HG03060 (cell line): Measurements from ENCODE around the gene RHOB.
"Not testable (repeated sequence)": the region's sequence is repeated elsewhere in the genome, so short reads cannot be mapped to it uniquely, and the experiment has no call there.

Experiments
- ATAC-seq: cut with Tn5 transposase; IDR thresholded peaks from one replicate; pipeline ENCODE4 v1.9.1; 2021; ENCODE audit warnings: low read depth, moderate number of reproducible peaks; ENCODE audit not compliant: unreplicated experiment

RHOB gene

GRCh38 chr2:20446917-20447436, at the start of gene RHOB:
RHOB (plus strand) TSS chr2:20447074; CDS start chr2:20447466, 392 bp downstream.
- ATAC-seq, result peak; percentile 92

- no peak for ATAC-seq
These were observed 48.9 kb upstream of the RHOB start for GRCh38 chr2:20397811-20398447.

DNA sequence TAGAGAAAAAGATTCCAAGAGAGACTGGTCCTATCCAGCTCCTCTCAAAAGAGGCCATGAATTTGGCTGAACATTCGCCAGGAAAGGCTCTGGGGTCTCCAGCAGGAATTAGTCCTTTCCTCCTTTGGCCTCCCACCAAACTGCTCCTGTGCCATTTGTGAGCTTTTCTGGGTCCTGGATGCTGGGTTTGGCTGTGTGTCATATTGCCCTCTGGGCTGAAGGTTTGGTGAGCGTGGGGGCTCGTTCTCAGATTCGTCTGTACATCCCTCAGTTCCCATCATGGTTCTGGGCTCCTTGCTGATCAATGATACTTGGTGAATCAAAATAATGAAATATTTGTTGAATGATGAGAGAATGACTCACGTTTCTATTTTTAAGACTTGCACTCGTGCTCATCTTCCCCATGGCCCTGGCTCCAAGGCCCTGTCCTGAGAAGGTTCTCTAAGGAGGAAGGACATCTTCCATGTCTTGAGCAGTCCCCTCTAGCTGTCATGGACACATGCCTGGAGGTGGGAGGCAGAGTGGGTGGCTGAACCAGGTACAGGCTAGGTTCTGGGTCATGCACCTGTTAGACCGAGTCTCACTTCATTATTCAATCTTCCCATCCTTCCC, 47.8 kb upstream of the RHOB start:
- no peak for ATAC-seq

DNA sequence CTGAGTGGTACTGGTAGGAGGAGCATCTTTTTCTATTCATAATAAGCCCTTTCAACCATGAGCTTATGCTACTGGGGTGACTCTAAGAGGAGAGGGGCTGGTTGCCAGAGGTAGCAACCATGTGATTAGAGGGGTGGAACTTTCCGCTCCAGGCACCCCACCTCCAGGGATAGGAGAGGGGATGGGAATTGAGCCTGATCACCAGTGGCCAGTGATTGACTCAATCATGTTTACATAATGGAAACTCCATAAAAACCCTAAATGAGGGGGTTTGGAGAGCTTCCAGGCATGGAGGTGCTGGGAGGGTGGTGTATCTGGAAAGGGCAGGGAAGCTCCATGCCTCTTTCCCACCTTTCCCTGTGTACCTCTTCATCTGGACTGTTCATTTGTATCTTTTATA, 46.6 kb upstream of the RHOB start:
- no peak for ATAC-seq

DNA sequence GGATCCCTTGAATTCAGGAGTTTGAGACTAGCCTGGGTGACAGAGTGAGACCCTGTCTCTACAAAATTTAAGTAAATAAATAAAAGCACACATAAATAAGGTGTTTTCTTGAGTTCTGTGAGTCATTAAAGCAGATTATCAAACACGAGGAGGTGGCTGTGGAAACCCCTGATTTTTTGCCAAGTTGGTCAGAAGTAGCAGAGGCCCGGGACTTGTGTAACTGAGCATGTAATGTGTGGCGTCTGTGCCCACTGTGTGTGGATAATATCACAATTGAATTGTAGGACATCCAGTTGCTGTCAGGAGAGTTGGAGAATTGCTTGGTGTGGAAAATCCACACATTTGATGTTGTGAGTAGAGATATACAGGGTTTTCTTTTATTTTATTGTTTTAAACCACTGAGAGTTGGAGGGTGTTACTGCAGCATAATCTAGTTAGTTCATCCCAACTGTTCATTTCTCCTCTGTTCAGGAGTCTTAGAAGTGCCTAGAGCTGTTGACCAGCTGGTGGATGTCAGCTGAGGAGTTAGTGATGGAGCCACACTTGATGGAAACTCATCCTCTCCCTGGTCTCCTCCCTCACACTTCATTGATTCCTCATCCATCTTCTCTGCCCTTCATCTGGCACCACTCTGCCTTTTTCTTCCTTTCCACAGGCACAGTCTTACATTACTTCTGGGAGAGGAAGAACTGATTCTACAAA, 45.9 kb upstream of the RHOB start:
- no peak for ATAC-seq

DNA sequence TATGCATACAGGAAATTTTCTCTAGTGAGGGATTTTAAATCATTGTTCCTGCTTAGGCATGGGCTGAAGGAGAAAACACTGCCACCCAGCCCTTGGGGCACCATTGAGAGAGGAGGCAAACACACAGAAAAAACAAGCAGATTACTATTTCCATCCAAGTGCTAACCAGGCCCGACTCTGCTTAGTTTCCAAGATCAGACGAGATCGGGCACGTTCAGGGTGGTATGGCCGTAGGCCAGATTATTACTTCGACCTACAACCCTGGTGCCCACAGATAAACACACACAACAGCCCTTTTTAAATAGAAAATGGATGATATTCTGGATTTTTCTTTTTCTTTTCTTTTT, 45.4 kb upstream of the RHOB start:
- ATAC-seq, result no peak

GRCh38 chr2:20403774-20404312, 43.0 kb upstream of the RHOB start:
- ATAC-seq, result no peak

GRCh38 chr2:20404950-20405349, 41.9 kb upstream of the RHOB start:
- ATAC-seq, result no peak

DNA sequence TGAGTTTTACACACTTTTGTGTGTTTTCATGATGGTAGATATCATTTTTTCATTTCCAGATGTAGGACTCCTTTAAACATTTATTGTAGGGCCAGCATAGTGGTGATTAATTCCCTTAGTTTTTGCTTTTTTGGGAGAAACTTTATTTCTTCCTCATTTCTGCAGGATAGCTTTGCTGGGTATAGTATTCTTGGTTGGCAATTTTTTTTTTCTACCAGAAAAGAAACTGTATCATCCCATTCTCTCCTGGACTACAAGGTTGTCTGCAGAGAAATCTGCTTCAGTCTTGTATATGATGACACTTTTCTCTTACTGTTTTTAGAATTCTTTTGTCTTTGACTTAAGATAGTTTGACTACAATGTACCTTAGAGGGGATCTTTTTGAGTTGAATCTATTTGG, 37.8 kb upstream of the RHOB start:
- ATAC-seq, result no peak

DNA sequence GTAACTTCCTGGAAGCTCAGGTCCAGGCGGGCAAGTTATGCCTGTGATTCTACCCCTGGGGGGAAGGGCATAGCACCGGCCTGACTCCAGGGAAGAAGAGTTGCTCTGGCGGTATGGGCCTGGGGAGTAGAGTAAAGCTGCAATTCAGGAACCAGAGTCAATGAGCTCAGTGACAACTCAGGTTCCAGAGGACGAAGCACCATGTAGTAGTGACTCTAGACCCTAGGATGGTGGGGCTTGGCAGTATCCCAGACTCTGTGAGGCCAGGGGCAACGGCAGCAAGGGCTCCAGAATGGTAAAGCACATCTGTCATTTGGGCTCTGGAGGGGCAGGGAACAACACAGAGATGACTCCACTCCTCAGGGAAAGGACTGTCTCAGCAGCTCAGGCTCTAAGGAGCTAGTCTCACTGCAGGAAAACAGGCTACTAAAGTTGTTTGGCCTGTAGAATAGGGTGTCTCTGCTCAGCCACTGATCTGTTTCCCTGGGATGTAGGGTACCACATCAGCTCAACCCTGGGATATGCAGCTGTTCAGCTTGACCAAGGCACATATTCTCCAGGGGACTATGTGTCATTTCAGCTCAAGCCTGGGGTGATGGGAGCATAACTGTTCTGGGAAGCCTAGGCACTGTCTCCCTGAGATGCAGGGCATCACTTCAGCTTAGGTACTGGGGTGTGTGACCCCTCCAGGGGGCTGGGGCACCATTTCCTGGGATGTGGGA, 36.2 kb upstream of the RHOB start:
- no peak for ATAC-seq

DNA sequence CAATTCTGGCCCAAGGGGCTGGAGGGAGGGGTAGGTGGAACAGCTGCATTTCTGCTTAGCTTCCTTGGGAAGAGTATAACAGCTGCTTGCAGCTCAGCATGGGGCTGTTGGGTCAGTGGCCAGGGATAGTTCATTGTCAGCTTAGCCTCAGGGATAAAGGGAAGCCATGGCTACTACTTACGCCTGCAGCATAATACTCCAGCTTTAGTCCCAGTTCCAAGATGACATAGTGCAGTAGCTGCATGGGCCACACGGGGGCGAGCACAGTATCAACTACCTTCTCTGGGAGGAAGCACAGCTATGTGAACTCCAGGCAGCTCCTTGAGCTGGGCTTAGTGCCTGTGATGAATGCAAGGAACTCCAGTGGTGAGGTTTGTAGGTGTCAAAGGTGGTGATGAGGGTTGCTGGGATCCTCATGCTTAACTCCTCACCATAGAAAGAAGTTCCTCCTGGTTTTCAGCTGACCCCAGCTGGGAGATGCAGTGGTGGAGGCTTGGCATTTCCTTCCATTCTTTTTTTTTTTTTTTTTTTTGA, 35.4 kb upstream of the RHOB start:
- ATAC-seq, result peak; percentile 98

DNA sequence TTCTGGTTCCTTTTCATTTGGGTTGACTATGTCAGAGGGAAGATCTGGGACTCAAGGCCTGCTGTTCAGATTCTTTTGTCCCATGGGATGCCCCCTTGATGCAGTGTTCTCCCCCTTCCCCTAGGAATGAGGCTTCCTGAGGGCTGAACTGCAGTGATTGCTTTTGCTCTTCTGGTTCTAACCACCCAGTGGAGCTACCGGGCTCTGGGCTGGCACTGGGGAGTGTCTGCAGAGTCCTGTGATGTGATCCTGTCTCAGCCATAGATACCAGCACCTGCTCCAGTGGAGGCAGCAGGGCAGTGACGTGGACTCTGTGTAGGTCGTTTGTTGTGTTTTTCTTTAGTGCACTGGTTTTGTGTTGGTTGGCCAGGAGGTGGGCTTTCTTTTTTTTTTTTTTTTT, 32.1 kb upstream of the RHOB start:
- no peak for ATAC-seq

DNA sequence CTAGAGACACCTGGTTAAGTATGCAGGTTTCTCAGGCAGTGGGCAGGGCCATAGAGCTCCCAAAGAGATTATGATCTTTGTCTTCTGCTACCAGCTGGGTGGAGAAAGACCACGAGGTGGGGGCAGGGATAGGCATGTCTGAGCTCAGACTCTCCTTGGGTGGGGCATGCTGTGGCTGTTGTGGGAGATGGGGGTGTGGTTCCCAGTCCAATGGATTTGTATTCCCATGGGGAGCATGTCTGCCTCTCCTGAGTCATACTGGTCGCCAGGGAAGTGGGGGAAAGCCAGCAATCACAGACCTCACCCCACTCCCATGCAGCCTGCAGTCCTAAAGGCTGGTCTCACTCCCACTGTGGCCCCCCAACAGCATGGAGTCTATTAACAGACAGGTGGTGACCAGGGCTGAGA, 31.4 kb upstream of the RHOB start:
- no peak for ATAC-seq

- no peak for ATAC-seq
These were observed 30.2 kb upstream of the RHOB start for GRCh38 chr2:20416723-20417122.

DNA sequence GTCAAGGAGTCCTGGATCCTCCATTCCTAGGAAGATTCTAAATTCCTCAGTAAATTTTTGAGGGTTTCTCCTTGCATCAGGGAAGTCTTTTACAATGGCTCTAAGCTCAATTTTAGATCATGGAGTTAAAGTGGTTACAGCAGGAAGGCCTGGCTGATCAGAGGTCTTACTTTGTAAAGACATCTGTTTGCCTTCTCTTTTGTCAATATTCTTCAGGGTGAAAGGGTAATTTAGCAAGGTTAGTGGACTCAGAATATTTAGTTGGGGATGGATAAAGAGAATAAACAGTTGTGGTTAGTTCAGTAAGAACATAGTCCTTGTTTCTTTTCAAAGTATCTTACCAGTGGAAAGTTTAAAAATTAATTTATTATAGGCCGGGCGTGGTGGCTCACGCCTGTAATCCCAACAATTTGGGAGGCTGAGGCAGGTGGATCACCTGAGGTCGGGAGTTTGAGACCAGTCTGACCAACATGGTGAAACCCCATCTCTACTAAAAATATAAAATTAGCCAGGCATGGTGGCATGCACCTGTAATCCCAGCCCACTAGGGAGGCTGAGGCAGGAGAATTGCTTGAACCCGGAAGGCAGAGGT, 29.5 kb upstream of the RHOB start:
- not testable (repeated sequence) for ATAC-seq

- ATAC-seq, result no peak
These were observed 28.4 kb upstream of the RHOB start for GRCh38 chr2:20418519-20418918.

DNA sequence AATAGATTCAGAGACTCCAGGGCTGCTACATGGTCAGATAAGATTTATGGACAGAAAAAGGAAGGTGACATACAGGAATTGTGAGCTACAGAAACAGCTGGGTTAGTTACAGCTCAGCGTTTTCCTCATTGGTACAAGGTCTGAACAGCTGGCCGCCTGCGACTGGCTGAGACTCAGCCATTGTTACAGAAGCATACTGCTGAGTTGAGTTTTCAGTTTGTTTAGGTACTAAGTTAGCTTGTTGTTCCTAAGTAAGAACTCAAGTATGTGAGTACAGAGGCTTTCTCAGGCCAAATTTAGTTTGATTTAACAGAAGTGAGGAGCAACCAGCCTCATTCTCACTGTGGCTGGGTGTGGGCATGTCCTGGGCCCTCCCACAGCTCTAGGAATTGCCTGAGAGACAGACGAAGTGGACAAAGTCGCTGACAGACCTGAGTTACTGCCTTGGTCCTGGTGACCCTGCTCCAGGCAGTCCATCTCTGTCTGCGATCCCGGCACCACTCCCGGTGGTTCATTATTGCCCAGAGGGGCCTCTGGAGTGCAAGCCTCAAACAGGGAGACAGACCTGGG, 27.8 kb upstream of the RHOB start:
- no peak for ATAC-seq

DNA sequence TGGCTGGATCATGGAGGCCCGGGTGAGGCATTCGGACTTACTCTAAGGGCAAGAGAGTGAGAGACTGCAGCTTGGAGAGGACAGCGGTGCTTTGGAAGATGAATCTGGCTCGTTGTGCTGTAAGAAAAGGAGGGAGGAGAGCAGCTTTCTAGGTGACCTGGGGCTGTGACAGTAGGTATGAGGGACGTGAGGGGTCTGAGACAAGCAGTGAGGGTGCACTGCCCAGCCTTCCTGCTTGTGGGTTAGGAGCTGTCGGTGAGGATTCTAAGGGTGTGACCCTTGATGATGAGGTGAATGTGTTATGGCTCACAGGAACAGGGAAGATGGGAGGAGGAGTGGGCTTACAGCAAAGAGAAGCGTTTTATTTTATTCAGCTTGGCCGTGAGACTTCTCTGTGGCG, 27.1 kb upstream of the RHOB start:
- no peak for ATAC-seq

DNA sequence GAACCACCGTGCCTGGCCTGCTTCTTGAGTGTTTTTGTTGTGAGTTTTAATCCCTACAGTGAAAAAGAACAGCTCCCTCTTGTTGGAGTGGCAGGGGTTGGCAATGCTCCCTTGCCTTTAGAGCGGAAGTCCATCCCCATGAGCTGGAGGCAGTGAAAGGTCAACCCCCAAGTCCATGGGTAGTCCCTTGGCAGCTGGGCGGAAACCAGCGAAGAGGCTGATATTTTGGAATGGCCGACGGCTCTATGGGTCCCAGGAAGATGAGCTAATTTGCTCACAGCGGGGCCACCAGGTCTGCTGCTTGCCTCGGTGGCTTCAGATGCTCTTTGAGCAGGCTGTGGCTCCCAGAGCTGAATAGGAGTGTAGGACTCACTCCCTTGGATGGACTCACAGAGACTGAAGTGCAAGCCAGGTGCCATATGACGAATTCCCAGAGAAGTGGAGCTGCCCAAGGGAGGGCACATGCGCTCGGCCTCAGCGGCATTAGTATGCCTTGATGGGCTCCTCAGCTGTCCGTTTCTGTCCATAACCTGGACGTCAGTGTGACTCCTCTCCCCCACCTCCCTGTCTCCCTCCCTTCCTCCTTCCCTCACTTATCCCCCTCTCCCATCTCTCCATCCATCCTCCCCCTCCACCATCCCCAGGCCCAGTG, 25.4 kb upstream of the RHOB start:
- no peak for ATAC-seq

GRCh38 chr2:20421988-20422370, 24.9 kb upstream of the RHOB start:
- no peak for ATAC-seq
